Measurements from ENCODE around the gene OVOL1.
"Not testable (repeated sequence)": the region's sequence is repeated elsewhere in the genome, so short reads cannot be mapped to it uniquely, and the experiment has no call there.

The OVOL1 gene

DNA sequence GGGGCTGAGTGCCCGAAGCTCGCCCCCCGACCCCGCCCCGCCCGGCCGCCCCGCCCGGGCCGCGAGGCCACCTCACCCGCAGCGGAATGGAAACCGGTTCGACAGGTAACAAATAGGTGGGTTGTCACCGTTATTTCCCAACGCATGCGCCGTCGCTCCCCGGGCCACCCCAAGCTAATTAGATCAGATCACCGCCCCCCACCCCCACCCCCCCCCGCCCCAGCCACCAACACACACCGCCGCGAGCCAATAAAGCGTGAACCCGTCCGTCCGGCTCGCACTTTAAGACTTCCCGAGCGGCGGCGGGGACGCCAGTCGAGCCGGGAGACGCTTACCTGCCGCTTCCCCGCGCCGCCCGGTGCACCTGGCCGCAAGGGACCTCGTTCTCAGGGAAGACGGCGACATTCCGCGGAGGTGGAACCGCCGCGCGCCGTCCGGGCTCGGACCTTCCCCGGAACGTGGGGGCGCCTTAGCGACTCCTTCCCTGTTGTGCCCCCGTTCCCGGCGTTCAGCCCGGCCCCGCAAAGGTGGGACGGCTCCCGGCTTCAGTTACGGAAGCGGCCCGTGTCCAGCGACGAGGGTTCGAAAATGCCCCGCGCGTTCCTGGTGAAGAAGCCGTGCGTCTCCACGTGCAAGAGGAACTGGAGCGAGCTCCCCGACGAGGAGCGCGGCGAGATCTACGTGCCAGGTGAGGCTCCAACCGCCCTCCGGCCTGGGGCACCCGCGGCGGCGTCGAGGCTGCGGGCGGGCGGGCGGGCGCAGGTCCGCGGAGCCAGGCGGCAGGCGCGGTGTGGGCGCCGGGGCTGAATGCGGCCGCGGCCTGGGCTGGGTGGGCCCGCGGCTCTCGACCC lies at the start of gene OVOL1:
Gene OVOL1 (plus strand): TSS at position 278 of the 851 bp plus-strand sequence. CDS start 311 bp downstream, at position 589.
- no peak for DNase-seq (ENCODE audit: low spot score)

- DNase-seq (ENCODE audit: low spot score): no peak
Measured at GRCh38 chr11:65739022-65739421, 47.8 kb upstream of the OVOL1 start.

- no peak for DNase-seq (ENCODE audit: low spot score)
Measured at GRCh38 chr11:65741185-65741584, 45.7 kb upstream of the OVOL1 start.

DNA sequence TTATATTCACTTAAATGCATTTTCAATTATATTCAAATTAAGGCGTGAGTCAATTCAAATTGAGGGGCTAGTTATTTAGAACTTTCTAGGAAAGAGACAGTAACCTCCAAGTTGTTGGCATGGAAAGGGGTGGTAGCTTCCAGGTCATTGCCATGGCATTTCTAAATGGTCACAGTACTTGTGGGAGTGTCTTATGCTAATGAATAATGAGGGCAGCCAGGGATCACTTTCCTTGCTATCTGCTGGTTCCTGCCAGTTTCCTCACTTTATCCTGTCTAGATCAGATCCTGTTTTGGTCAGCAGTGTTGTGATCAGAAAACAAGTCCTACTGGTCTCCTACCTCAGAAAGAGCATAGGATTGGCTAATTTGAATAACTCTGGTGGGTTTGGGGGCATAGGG lies 44.5 kb upstream of the OVOL1 start:
- DNase-seq (ENCODE audit: low spot score): no peak

DNA sequence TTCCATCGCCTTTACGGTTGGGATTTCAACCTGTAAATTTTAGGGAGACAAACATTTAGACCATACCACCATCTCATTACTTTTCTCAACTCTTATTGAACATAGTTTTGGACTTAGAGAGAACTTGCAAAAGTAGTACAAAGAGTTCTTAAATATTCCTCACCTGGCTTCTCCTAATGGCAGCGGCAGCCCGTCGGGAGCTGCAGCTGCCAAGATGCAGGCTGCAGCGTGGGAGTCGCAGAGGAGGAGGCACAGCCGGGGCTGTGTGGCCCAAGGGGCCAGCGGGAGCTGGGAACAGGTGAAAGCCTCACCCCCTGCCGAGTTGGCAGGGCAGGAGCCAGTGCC lies 43.2 kb upstream of the OVOL1 start:
- no peak for DNase-seq (ENCODE audit: low spot score)

GRCh38 chr11:65744026-65744698 lies 42.7 kb upstream of the OVOL1 start:
- DNase-seq (ENCODE audit: low spot score): peak; percentile 65

DNA sequence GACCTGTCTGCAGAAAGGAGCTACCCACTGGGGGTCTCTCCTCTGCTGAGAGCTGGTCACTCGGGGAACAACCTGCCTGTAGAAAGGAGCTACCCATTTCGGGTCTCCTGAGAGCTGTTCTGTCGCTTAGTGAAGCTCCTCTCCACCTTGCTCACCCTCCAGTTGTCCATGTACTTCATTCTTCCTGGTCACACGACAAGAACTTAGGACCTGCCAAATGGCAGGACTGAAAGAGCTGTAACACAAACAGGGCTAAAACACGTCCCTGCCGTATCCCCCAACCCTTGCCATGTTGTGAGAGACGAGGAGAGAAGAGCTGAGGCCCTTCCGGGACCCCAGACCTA lies 42.2 kb upstream of the OVOL1 start:
- no peak for DNase-seq (ENCODE audit: low spot score)

DNA sequence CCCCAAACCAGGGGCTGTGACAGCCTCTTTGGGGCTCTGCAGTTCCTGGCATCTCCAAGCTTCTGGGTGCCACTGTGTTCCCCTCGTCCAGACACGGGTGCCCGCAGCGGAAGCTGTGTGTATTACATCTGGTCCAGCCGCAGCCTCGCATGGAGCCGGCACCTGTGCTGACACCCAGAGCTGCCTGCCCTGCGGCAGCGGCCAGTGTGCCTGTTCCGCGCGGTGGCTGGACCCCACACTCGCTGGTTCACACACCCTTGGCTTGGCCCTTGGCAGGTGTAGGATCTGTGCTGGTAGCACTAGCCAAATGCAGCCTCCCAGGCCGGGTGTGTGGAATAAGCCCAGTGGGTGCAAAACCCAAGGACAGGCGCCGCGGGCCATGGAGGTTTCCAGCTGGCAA lies 41.8 kb upstream of the OVOL1 start:
- DNase-seq (ENCODE audit: low spot score): no peak

GRCh38 chr11:65762169-65762568 lies 24.7 kb upstream of the OVOL1 start:
- DNase-seq (ENCODE audit: low spot score): not testable (repeated sequence)

- DNase-seq (ENCODE audit: low spot score): not testable (repeated sequence)
Measured at GRCh38 chr11:65762816-65763215, 24.0 kb upstream of the OVOL1 start.

DNA sequence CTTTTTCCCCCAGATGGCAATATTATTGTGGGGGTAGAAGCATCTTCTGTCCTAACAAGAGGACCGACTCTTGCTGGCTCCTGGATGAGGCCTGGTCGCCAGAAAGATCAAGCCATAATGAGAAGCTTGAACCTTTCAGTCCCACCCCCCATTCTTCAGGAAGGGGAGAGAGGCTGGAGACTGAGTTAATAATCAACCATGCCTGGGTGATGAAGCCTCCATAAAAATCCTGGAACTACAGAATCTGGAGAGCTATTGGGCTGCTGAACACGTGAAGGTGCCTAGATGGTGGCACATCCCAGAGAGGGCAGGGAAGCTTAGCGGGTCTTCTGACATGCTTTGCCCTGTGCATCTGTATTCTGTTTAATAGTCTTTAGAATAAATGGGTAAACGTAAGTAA lies 22.4 kb upstream of the OVOL1 start:
- no peak for DNase-seq (ENCODE audit: low spot score)

GRCh38 chr11:65766535-65766934 lies 20.3 kb upstream of the OVOL1 start:
- DNase-seq (ENCODE audit: low spot score): no peak

- no peak for DNase-seq (ENCODE audit: low spot score)
Measured at GRCh38 chr11:65767406-65767805, 19.5 kb upstream of the OVOL1 start.

GRCh38 chr11:65767806-65768205 lies 19.1 kb upstream of the OVOL1 start:
- DNase-seq (ENCODE audit: low spot score): not testable (repeated sequence)

GRCh38 chr11:65770951-65771567 lies 15.8 kb upstream of the OVOL1 start:
- DNase-seq (ENCODE audit: low spot score): no peak

- DNase-seq (ENCODE audit: low spot score): no peak
Measured at GRCh38 chr11:65771589-65772112, 15.2 kb upstream of the OVOL1 start.

DNA sequence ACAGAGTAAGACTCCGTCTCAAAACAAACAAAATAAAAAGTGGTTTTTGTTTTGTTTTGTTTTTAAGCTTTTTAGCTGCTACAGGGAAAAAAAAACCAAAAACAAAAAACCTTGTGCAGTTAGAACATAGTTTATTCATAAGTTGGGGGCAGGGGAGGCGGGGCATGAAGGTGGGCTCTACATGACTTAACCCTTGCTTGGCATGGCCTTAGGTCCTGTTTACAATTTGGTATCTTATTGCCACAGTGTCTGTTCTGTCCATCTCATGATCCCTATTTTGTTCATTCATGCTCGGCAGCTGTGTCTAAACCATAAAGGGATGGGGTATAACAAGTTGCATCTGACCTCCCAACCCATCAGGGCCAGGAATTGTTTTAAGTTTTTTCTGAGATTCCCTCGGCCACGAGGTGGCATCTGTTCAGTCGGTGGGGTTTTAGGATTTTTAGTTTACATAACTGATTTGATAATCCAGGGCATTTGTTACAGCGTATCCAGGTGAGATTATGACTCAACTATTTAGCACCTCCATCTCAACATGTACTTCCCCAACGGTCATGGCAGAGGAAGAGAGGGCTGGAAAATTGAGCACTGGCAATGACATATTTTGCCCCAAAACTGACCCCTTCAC lies 13.0 kb upstream of the OVOL1 start:
- no peak for DNase-seq (ENCODE audit: low spot score)

GRCh38 chr11:65774525-65775306 lies 12.1 kb upstream of the OVOL1 start:
- no peak for DNase-seq (ENCODE audit: low spot score)

GRCh38 chr11:65776196-65776595 lies 10.7 kb upstream of the OVOL1 start:
- DNase-seq (ENCODE audit: low spot score): no peak

DNA sequence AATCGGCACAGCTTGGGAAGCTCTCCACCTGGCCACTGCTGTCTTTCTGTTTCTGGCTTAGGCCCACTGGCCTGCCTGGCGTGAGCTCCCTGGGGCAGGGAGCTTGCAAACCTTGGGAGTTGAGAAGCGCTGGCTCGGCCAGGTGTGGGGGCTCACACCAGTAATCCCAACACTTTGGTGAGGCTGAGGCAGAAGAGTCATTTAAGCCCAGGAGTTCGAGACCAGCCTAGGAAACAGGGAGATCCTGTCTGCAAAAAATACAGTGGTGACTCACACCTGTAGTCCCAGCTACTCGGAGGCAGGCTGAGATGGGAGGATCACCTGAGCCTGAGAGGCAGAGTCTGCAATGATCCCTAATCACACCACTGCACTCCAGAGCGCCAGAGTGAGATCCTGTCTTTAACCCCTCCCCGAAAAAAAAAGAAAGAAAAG lies 10.1 kb upstream of the OVOL1 start:
- DNase-seq (ENCODE audit: low spot score): no peak

- DNase-seq (ENCODE audit: low spot score): no peak
Measured at GRCh38 chr11:65777241-65777640, 9.6 kb upstream of the OVOL1 start.
